HepG2 (cell line): ENCODE measurements around the gene CPXM1. TPM values are rescaled to one million over a fixed set of nuclear protein-coding genes. Genes with fewer than 3 reads are reported as not detected.

Experiments
- DNMT1 ChIP-seq: sonication (generic); formaldehyde crosslinking; IDR thresholded peaks from 2 replicates; pipeline ENCODE4 v1.5.1; 2020; ENCODE audit warnings: mild to moderate bottlenecking, missing genetic modification reagents
- DZIP1 ChIP-seq: sonication (generic); formaldehyde crosslinking; IDR thresholded peaks from 2 replicates; pipeline ENCODE4 v1.5.0; 2020; ENCODE audit warnings: mild to moderate bottlenecking, missing genetic modification reagents
- EEA1 ChIP-seq: sonication (generic); formaldehyde crosslinking; IDR thresholded peaks from 2 replicates; pipeline ENCODE4 v1.5.1; 2020; ENCODE audit warnings: mild to moderate bottlenecking, missing genetic modification reagents, borderline replicate concordance
- EHMT2 ChIP-seq: fragments of 200-600 bp; sonication (generic); IDR thresholded peaks from 2 replicates; pipeline ENCODE4 v1.7.0; 2017; ENCODE audit warnings: antibody characterized with exemption, low read depth, low read length, borderline replicate concordance
- FOSL1 ChIP-seq: sonication (generic); formaldehyde crosslinking; IDR thresholded peaks from 2 replicates; pipeline ENCODE4 v1.9.0; 2021; ENCODE audit warnings: missing genetic modification reagents, borderline replicate concordance
- HNRNPLL ChIP-seq: fragments of 200-400 bp; formaldehyde crosslinking; IDR thresholded peaks from 2 replicates; pipeline ENCODE4 v1.6.1; 2017; ENCODE audit warnings: mild to moderate bottlenecking, low read depth, low read length; ENCODE audit not compliant: poor library complexity, severe bottlenecking
- IRF2 ChIP-seq: IDR thresholded peaks from 2 replicates; pipeline ENCODE4 v1.6.1; 2018; ENCODE audit warnings: missing genetic modification reagents, missing compliant biosample characterization
- MED13 ChIP-seq: sonication (generic); formaldehyde crosslinking; IDR thresholded peaks from 2 replicates; pipeline ENCODE4 v1.5.0; 2020; ENCODE audit warnings: missing genetic modification reagents
- NR2F2 ChIP-seq: IDR thresholded peaks from 2 replicates; pipeline ENCODE4 v1.6.1; 2012; ENCODE audit warnings: low read depth, inconsistent platforms, borderline replicate concordance
- PHF8 ChIP-seq: sonication (generic); formaldehyde crosslinking; IDR thresholded peaks from 2 replicates; pipeline ENCODE4 v1.5.0; 2020; ENCODE audit warnings: missing genetic modification reagents
- PRDM15 ChIP-seq: sonication (generic); formaldehyde crosslinking; IDR thresholded peaks from 2 replicates; pipeline ENCODE4 v1.4.0; 2020; ENCODE audit warnings: missing genetic modification reagents
- PRDM4 ChIP-seq: sonication (generic); formaldehyde crosslinking; IDR thresholded peaks from 2 replicates; pipeline ENCODE4 v1.9.0; 2021; ENCODE audit warnings: missing genetic modification reagents, borderline replicate concordance
- RCOR2 ChIP-seq: IDR thresholded peaks from 2 replicates; pipeline ENCODE4 v1.6.1; 2016; ENCODE audit warnings: missing biosample characterization, missing genetic modification reagents
- TEF ChIP-seq: sonication (generic); formaldehyde crosslinking; IDR thresholded peaks from 2 replicates; pipeline ENCODE4 v1.5.0; 2020; ENCODE audit warnings: missing genetic modification reagents
- ZBTB7B ChIP-seq: sonication (generic); formaldehyde crosslinking; IDR thresholded peaks from 2 replicates; pipeline ENCODE4 v1.4.0; 2020; ENCODE audit warnings: missing genetic modification reagents
- ZNF569 ChIP-seq: sonication (generic); formaldehyde crosslinking; IDR thresholded peaks from 2 replicates; pipeline ENCODE4 v1.5.0; 2020; ENCODE audit warnings: mild to moderate bottlenecking, missing genetic modification reagents, moderate library complexity, borderline replicate concordance
- ZNF768 ChIP-seq: sonication (generic); formaldehyde crosslinking; IDR thresholded peaks from 2 replicates; pipeline ENCODE4 v1.4.0; 2020; ENCODE audit warnings: missing genetic modification reagents
- ZSCAN29 ChIP-seq: sonication (generic); formaldehyde crosslinking; conservative IDR thresholded peaks from 2 replicates; pipeline ENCODE4 v1.4.0; 2020; ENCODE audit warnings: mild to moderate bottlenecking, missing genetic modification reagents
- ZSCAN5A ChIP-seq: sonication (generic); formaldehyde crosslinking; IDR thresholded peaks from 2 replicates; pipeline ENCODE4 v1.8.0; 2022; ENCODE audit warnings: mild to moderate bottlenecking, missing genetic modification reagents, borderline replicate concordance
- polyA plus RNA-seq, 8 experiments: library from polyadenylated mRNA; depleted of rRNA in 3 of 8; stranded (reverse) in 7 of 8; unstranded in 1 of 8; fragments of >200 nt; fragmentation: Illumina TruSeq in 4 of 8; extraction: Trizol in 4 of 8; gene quantifications; 2 replicates each; pipeline versions ENCODE4 v1.2.1 to v1.2.3, GENCODE V29; 2011 to 2016; ENCODE audit warnings: low read depth in 4 of 8, missing spikeins in 1 of 8, mixed read lengths in 1 of 8; ENCODE audit not compliant: insufficient read depth in 1 of 8
- total RNA-seq, 5 experiments: library from RNA; depleted of rRNA; stranded (reverse); fragments of >200 nt; fragmentation: Illumina TruSeq; extraction: Trizol; gene quantifications; 2 replicates each; pipeline ENCODE4 v1.2.3, GENCODE V29; 2016; ENCODE audit warnings: low read depth in 1 of 5

The CPXM1 gene
- total and polyA plus RNA-seq, 2 of the 13 experiments (the other 11 are each of a cell fraction or from before 2014, with no cell fraction given): 0.07 TPM; not detected in 1

GRCh38 chr20:2749951-2750490 is 50.4 kb downstream of the CPXM1 start (continued):
- TF ChIP-seq PRDM15 (CRISPR knock-in tag) (no peak), TEF (CRISPR knock-in tag) (no peak), PRDM4 (CRISPR knock-in tag) (no peak), IRF2 (no peak), ZNF569 (CRISPR knock-in tag) (no peak), NR2F2 (no peak), EHMT2 (no peak), ZSCAN5A (CRISPR knock-in tag) (no peak), EEA1 (CRISPR knock-in tag) (no peak), DZIP1 (CRISPR knock-in tag) (no peak), ZNF768 (peak; percentile 46; the same call in 1 of the 2 replicates), MED13 (no peak), PHF8 (no peak), HNRNPLL (no peak), ZSCAN29 (CRISPR knock-in tag) (no peak), RCOR2 (CRISPR knock-in tag) (no peak), ZBTB7B (CRISPR knock-in tag) (0 out of 2 replicates have a peak, but pooled peaks have one; percentile 13), DNMT1 (CRISPR knock-in tag) (0 out of 2 replicates have a peak, but pooled peaks have one; percentile 9), FOSL1 (no peak)
